A673 (cell line): Measurements from ENCODE around the gene FEV.

ENCODE experiments used
- EZH2 ChIP-seq: fragments of 200-600 bp; sonication (generic); IDR thresholded peaks from 2 replicates; pipeline ENCODE4 v1.6.1; 2017; ENCODE audit warnings: borderline replicate concordance, low read depth, mild to moderate bottlenecking, mixed read lengths, antibody characterized with exemption, low read length; ENCODE audit not compliant: poor library complexity, severe bottlenecking
- TF ChIP-seq, protein P1 (sequence below): fragments of 300-800, 200-600 bp; sonication (generic); conservative IDR thresholded peaks from 2 replicates; pipeline ENCODE4 v1.5.1; 2017; ENCODE audit warnings: low read depth, mild to moderate bottlenecking, antibody characterized with exemption, low read length, moderate library complexity, mixed read lengths

GRCh38 chr2:219017201-219017931, 32.4 kb upstream of the FEV start:
- no peak for TF ChIP-seq EZH2
- TF ChIP-seq, protein P1, sequence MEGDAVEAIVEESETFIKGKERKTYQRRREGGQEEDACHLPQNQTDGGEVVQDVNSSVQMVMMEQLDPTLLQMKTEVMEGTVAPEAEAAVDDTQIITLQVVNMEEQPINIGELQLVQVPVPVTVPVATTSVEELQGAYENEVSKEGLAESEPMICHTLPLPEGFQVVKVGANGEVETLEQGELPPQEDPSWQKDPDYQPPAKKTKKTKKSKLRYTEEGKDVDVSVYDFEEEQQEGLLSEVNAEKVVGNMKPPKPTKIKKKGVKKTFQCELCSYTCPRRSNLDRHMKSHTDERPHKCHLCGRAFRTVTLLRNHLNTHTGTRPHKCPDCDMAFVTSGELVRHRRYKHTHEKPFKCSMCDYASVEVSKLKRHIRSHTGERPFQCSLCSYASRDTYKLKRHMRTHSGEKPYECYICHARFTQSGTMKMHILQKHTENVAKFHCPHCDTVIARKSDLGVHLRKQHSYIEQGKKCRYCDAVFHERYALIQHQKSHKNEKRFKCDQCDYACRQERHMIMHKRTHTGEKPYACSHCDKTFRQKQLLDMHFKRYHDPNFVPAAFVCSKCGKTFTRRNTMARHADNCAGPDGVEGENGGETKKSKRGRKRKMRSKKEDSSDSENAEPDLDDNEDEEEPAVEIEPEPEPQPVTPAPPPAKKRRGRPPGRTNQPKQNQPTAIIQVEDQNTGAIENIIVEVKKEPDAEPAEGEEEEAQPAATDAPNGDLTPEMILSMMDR = no peak
